ENCODE data around the gene OXER1.

- TF ChIP-seq POLR2A (IDR thresholded peaks at IDR 0.05) (no peak), CTCF (IDR thresholded peaks at IDR 0.05) (no peak)
Measured at GRCh38 chr2:42797281-42797680, 33.3 kb upstream of the OXER1 start.
